Astrocyte (in vitro differentiated cells and primary cell): Measurements from ENCODE around the gene CLIP2. TPM values are rescaled to one million over a fixed set of nuclear protein-coding genes. Genes with fewer than 3 reads are reported as not detected.
"Not testable (repeated sequence)": the region's sequence is repeated elsewhere in the genome, so short reads cannot be mapped to it uniquely, and the experiment has no call there.

Experiments
- DNase-seq: peaks from one replicate; pipeline ENCODE4 v3.0.0-alpha.2; 2010; ENCODE audit warnings: low read depth
- FAIRE-seq: peaks from 2 replicates; lab custom pipeline; 2011; peaks lifted over from hg19 to GRCh38; lab: Jason Lieb, UNC
- H2AFZ ChIP-seq: 2 replicates; pipeline ENCODE4 v1.6.0; 2012; ENCODE audit warnings: low read depth, low read length, inconsistent platforms
- H3K27ac ChIP-seq: 2 replicates; pipeline ENCODE4 v1.5.1; 2011; ENCODE audit warnings: low read depth, low read length, inconsistent platforms
- H3K27me3 ChIP-seq: 2 replicates; pipeline ENCODE4 v1.6.0; 2011; ENCODE audit warnings: low read length, inconsistent platforms; ENCODE audit not compliant: insufficient read depth
- H3K36me3 ChIP-seq: 2 replicates; pipeline ENCODE4 v1.5.1; 2011; ENCODE audit warnings: low read length, inconsistent platforms; ENCODE audit not compliant: insufficient read depth
- H3K4me1 ChIP-seq: 2 replicates; pipeline ENCODE4 v1.5.1; 2011; ENCODE audit warnings: low read length, inconsistent platforms; ENCODE audit not compliant: insufficient read depth
- H3K4me2 ChIP-seq: 2 replicates; pipeline ENCODE4 v1.6.0; 2012; ENCODE audit warnings: low read length, inconsistent platforms
- H3K4me3 ChIP-seq: 2 replicates; pipeline ENCODE4 v1.5.1; 2011; ENCODE audit warnings: low read depth, mild to moderate bottlenecking, low read length, inconsistent platforms; ENCODE audit not compliant: insufficient read depth
- H3K79me2 ChIP-seq: 2 replicates; pipeline ENCODE4 v1.6.0; 2012; ENCODE audit warnings: mild to moderate bottlenecking, low read length, inconsistent platforms; ENCODE audit not compliant: insufficient read depth
- H3K9ac ChIP-seq: 2 replicates; pipeline ENCODE4 v1.6.0; 2012; ENCODE audit warnings: mild to moderate bottlenecking, low read length, inconsistent platforms
- H3K9me3 ChIP-seq: 2 replicates; pipeline ENCODE4 v1.5.1; 2012; ENCODE audit warnings: low read depth, mild to moderate bottlenecking, low read length, inconsistent platforms; ENCODE audit not compliant: insufficient read depth
- H4K20me1 ChIP-seq: 2 replicates; pipeline ENCODE4 v1.6.0; 2012; ENCODE audit warnings: low read length, inconsistent platforms; ENCODE audit not compliant: insufficient read depth
- H3K27ac Mint-ChIP-seq: one replicate; pipeline ENCODE4 v1.8.0; 2021; ENCODE audit warnings: mild to moderate bottlenecking, mixed read lengths; ENCODE audit not compliant: unreplicated experiment
- H3K27me3 Mint-ChIP-seq: one replicate; pipeline ENCODE4 v1.8.0; 2021; ENCODE audit warnings: low read depth, mixed read lengths; ENCODE audit not compliant: unreplicated experiment
- H3K36me3 Mint-ChIP-seq: one replicate; pipeline ENCODE4 v1.8.0; 2021; ENCODE audit warnings: low read depth, mixed read lengths; ENCODE audit not compliant: unreplicated experiment
- H3K4me1 Mint-ChIP-seq: one replicate; pipeline ENCODE4 v1.8.0; 2021; ENCODE audit warnings: low read depth, mixed read lengths; ENCODE audit not compliant: unreplicated experiment
- H3K4me3 Mint-ChIP-seq: one replicate; pipeline ENCODE4 v1.8.0; 2021; ENCODE audit warnings: mild to moderate bottlenecking, moderate library complexity, mixed read lengths; ENCODE audit not compliant: unreplicated experiment
- H3K9me3 Mint-ChIP-seq: one replicate; pipeline ENCODE4 v1.8.0; 2021; ENCODE audit warnings: mild to moderate bottlenecking, mixed read lengths; ENCODE audit not compliant: unreplicated experiment
- CTCF ChIP-seq: IDR thresholded peaks from 2 replicates; pipeline ENCODE4 v1.5.1; 2011; ENCODE audit warnings: low read depth, mild to moderate bottlenecking, inconsistent platforms, low read length, moderate library complexity; ENCODE audit not compliant: insufficient read depth
- EZH2 ChIP-seq: IDR thresholded peaks from 2 replicates; pipeline ENCODE4 v1.6.1; 2012; ENCODE audit warnings: mild to moderate bottlenecking, low read length, inconsistent platforms; ENCODE audit not compliant: insufficient read depth
- total RNA-seq: library from RNA; stranded (reverse); gene quantifications from 2 replicates; pipeline ENCODE4 v1.2.1, GENCODE V29; 2021

The CLIP2 gene
- total RNA-seq, 1 donor from 2014 or later: 31.4 TPM

- H3K27ac ChIP-seq: no peak overlapping the region
- no peaks in the 10 kb centered on the region for H3K27me3 Mint-ChIP-seq
- no peaks in the 10 kb centered on the region for H3K4me1 Mint-ChIP-seq
- H3K9ac ChIP-seq: no peak overlapping the region
- H3K79me2 ChIP-seq: no peaks in the 10 kb centered on the region
- no peak overlapping the region for H3K4me2 ChIP-seq
- H3K9me3 Mint-ChIP-seq: no peaks in the 10 kb centered on the region
- H4K20me1 ChIP-seq: no peaks in the 10 kb centered on the region
- no peak for TF ChIP-seq EZH2
- no peak for TF ChIP-seq CTCF
- DNase-seq: no peak
- H3K27me3 ChIP-seq: no peaks in the 10 kb centered on the region
- no peak overlapping the region for H3K4me3 ChIP-seq
- no peak for FAIRE-seq
- no peaks in the 10 kb centered on the region for H3K4me1 ChIP-seq
- no peaks in the 10 kb centered on the region for H3K9me3 ChIP-seq
- H2AFZ ChIP-seq: no peak overlapping the region
- H3K27ac Mint-ChIP-seq: no peak overlapping the region
- peaks cover 8% of the 10 kb centered on the region for H3K36me3 ChIP-seq
- peaks cover 4% of the 10 kb centered on the region for H3K36me3 Mint-ChIP-seq
- H3K4me3 Mint-ChIP-seq: no peak overlapping the region
These were observed 98.4 kb downstream of the CLIP2 start for GRCh38 chr7:74387606-74388005.

- Histone ChIP-seq H4K20me1 (no peaks in the 10 kb centered on the region), H3K4me3 (no peak overlapping the region), H3K27me3 (no peaks in the 10 kb centered on the region), H3K79me2 (no peaks in the 10 kb centered on the region), H3K27ac (no peak overlapping the region), H3K9me3 (no peaks in the 10 kb centered on the region), H3K9ac (no peak overlapping the region), H3K36me3 (peaks cover 8% of the 10 kb centered on the region), H3K4me2 (no peak overlapping the region), H3K4me1 (no peaks in the 10 kb centered on the region), H2AFZ (no peak overlapping the region)
- H3K27me3 Mint-ChIP-seq: no peaks in the 10 kb centered on the region
- FAIRE-seq: no peak
- peaks cover 1% of the 10 kb centered on the region for H3K36me3 Mint-ChIP-seq
- TF ChIP-seq EZH2: no peak
- TF ChIP-seq CTCF: no peak
- no peak overlapping the region for H3K4me3 Mint-ChIP-seq
- H3K4me1 Mint-ChIP-seq: no peaks in the 10 kb centered on the region
- no peak for DNase-seq
- H3K27ac Mint-ChIP-seq: no peak overlapping the region
- H3K9me3 Mint-ChIP-seq: no peaks in the 10 kb centered on the region
These were observed 99.7 kb downstream of the CLIP2 start for GRCh38 chr7:74388880-74389415.

- not testable (repeated sequence) for H3K4me1 Mint-ChIP-seq, H3K36me3 ChIP-seq, DNase-seq, H3K27me3 Mint-ChIP-seq, H4K20me1 ChIP-seq, H2AFZ ChIP-seq, H3K27ac ChIP-seq, H3K36me3 Mint-ChIP-seq, H3K4me3 ChIP-seq, H3K9me3 ChIP-seq, H3K9me3 Mint-ChIP-seq, H3K4me1 ChIP-seq, H3K27ac Mint-ChIP-seq, H3K79me2 ChIP-seq, H3K4me3 Mint-ChIP-seq, H3K4me2 ChIP-seq, H3K27me3 ChIP-seq
- H3K9ac ChIP-seq: peak overlapping the region; percentile 38
- FAIRE-seq: peak; percentile 5
- peak; percentile 19 for TF ChIP-seq CTCF
These were observed 104.5 kb downstream of the CLIP2 start for GRCh38 chr7:74393722-74394121.
